GDM1 (cell line): ENCODE data around the gene PCDHAC2.

Experiments used
- DNase-seq: peaks from one replicate; lab custom pipeline; 2025; lab: John Stamatoyannopoulos, UW

PCDHAC2 gene

DNA sequence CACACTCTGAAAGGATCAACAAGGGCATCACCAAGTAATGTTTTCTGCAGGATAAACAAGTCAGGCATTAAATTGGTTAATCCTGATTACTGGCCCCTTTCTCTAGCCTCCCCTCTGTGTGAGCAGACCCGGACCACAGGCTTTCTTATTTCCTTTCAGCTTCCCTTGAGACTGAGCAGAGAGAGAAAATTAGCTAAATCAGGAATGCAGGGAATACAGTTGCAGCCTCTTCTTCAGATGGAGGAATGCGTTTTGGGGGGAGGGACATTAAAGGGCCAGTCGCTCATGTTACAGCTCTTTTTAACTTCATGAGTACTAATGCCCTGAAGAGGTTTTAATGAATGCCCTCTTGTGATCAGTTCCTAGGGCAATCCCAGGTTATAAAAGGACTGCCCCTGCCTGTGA, 19.8 kb downstream of the PCDHAC2 start:
- no peak for DNase-seq

DNA sequence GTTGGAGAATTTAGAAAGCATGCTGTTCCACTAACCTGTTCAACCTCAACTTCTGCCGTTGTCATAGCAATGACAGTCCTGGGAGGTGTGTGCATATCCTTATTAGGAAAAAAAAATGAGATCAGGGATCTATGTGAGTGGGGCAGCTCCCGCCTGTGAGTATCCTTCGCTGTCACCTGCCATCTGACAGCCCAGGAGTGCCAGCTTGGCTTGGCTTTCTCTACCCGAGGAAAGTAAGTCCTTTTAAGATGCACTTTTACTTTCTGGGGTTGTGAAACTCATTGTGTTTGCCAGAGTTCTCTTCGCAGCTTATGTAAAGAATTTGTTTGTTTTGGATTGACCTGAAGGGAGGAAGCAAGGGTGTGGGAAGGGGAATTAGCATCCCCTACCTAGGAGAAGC, 21.8 kb downstream of the PCDHAC2 start:
- no peak for DNase-seq

DNA sequence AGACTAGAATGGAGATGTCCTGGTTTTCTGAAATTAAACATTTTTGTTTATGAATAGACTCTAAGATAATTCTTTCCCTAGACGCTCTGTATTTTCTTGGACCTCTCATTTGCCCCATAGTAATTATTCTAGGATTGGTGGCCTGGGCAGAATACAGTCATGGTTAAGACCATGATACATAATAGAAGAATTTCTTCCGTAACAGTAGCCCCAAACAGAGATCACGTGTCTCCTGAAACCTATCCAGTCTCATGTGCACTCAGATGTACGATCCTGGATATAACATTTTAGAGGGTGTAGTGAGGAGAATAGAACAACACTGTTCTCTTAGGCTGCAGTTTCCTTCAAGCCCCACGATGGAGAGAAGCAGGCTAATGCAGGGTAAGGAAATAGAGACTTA, 22.3 kb downstream of the PCDHAC2 start:
- DNase-seq, result no peak

DNA sequence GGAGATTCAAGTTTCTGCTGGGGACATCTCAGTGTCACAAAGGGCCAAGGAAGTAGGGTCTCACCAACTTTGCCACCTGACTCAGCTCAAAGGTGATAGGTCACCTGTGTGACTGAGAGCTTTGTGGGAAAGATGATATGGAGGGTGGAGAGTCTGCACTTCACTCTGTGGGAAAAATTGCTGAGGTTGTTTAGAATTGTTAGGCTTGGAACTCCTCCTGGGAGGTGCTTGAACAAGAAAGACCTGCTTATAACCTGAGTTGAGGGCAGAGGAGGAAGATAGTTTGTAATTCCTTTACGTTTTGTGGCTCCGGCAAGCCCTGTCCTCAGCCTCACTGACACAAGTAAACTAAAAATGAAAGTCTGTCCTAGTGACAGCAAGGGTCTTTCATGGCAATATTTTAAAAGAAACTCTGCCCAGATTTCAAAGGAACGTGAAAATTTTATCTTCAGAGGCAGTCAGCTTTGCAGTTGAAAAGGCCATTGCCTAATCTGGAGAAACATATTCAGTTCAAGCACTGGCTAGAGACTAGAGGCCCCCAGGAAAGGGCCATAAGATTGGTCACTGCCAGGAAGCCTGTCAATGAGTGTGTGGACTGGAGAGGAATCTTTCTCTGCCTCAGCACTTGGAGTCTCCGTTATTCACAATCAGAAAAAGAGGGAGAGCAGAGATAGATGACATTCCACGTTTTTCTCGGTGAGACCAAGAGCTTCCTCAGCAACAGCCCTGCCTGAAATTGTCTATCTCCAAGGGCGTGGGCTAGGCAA, 23.2 kb downstream of the PCDHAC2 start:
- no peak for DNase-seq

DNA sequence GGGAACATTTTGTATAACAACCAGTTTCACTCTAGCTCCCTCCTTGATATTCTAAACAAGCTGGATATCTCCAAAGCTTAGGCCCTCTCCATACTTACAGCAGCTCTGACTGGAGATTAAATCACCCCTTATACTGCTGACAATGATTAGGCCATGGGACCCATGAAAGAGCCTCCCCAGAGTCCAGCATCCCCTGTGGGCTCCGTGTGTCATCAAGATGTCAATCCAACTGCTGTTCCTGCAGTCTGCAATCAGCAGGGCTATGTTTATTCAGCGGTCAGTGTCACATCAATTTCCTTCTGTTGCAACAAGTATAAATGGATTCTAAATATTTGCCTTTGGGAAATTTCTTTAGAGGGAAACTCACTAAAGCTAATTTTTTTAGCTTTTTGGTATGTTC, 26.6 kb downstream of the PCDHAC2 start:
- DNase-seq, result no peak

DNA sequence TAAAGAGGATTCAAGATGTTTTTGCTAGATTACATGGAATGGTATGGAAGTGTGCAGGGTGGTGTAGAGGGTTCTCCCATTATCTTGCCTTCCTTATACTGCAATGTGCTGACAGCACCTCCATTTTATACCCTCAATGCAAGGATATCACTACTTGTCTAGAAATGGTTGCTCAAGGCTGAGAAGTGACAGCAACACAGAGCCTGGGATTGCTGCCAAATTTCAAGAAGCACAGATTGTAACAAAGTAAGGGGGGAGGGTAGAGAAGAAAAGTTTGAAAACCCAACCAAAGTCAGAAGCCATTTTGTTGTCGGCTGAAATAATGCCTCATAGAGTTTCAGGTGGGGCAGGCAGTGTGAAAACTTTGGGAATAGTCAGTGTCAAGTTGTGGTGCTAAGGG, 29.8 kb downstream of the PCDHAC2 start:
- no peak for DNase-seq

DNA sequence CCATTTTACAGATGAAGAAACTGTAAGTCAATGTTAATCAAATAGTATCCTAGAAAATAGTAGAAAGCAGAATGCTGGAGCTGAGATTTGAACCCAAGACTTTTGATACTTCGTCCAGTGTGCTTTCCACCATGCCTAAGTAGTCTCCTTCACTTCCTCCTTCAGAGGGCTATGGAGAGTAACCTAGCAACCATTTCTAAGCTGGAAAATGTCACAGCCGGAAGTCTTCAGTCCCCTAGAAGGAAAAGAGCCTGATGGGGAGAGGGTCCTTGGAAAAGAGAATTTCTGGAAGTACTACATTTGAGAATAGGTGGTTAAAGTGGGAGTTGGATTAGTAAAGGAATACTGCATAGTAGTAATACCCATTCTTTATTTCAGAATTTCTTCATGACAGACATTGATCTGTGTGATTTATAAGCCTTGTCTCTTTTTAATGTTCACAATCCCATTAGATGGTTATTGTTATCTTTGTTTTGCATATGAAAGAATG, 32.7 kb downstream of the PCDHAC2 start:
- DNase-seq, result no peak

DNA sequence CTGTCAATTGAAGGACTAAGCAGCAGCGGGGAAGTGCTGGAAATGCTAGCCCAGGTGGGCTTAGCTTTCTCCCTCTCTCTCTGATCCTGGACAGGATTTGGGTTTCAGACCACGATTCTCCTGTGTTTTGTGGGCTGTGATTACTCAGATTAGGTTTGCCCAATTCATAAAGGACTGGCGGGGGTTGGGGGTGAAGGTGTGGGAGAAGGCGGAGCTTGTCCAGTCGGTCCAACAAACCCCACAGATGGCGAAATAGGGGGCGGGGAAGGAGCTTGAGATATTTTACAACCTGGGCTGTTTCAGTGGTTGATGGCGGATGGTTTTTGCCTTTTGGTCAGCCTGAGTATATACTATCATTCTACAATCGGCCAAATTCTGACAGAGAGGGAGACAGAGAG, 35.2 kb downstream of the PCDHAC2 start:
- DNase-seq, result no peak

DNA sequence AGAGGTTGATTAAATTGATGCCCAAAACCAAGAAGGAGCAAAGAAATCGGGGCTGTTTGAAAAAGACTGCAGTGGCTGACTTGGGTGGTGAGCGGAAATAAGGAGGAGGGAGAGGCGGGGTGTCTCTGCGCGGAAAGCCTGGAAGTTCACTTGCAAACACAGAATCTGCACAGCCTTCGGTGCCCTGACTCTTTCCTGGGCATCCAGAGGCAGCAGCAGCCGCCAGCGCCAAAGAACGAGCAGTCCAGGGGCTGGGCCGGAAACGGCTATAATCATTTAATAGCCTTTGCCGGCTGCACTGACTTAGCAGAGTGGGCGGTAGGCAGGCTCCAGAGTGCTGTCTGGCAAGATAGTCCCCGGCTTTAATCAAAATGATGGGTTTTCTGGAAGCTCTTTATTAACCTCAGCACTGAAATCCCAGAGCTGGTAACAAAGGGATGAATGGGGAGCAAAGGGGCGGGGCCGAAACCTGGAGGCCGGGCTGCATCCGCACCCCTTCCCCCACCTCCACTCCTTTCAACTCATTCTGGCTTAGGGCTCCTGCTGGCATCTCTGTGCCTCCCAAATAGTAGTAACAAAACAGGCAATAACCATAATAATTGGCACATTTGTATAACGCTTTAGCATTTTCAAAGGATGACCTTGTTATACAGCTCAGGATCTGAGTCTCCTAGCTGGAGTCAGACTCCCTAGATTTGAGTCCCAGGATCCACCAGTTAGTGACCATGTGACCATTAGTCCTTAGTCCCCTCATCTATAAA, 35.7 kb downstream of the PCDHAC2 start:
- DNase-seq, result no peak

DNA sequence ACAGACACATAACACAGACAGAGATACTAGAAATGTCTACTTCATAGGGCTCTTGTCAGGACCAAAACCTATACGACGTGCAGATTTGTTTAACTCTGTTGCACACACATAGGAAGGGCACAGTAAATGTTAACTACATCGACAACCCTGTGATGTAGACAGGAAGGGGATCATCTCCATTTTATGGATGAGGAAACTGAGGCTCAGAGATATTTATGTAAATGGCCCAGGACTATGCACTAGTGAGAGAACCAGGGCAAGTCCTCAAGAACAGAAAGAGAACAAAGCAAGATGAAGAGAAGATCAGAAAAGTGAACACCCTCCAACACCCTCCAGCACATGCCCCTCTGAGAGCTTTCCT, 36.3 kb downstream of the PCDHAC2 start:
- no peak for DNase-seq

DNA sequence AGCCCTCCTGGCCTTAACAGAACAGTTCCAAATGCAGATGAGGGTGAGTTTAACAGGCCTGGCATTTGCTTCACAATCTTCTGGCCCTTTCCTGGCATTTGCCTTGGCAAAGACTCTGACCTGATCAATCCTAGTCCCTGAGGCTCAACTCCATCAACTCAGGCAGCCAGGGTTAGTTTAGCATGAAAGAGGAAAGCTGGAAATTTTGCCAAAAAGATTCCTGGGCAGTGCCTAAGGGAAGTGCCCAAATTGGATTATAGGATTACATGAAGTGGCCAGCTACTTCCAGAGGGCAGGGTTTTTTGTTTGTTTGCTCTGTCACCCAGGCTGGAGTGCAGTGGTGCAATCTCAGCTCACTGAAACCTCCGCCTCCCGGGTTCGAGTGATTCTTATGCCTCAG, 36.8 kb downstream of the PCDHAC2 start:
- DNase-seq, result no peak

DNA sequence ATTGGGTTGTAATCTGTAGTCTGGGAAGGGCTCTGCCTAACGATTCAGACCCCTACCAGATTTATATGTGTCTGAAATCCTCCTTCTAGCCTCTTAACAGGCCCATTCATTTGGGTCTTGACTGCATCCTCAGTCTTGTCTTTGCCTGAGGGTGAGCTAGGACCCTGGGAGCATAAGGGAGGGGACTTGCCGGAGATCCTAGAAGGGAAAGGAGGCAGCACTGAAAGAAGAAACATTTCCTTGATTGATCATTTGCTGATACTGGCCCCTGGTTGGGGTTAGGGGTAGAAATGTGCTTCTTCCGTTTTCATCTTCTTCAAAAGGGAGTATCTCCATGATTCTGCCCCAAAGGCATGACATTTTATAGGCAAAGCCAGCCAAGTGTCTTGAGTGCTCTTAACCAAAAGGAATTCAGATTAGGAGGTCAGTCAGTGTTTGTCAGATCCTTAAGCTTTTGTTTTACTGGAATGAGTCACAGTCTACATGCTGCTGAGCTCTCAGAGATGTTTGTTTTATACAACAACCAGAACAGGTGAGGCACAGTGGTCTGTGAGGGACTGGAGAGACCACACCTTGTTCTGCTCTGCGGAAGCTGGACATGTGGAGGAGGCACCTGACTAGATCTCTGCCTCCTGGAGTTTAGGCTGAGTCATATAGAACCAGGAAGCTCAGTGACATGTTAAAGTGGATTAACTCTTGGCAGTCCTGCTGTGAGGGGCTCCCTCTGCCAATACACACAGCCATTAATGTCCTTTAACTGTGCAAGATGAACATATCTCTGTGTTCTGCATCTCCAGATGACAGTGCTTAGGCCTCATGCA, 37.7 kb downstream of the PCDHAC2 start:
- no peak for DNase-seq

DNA sequence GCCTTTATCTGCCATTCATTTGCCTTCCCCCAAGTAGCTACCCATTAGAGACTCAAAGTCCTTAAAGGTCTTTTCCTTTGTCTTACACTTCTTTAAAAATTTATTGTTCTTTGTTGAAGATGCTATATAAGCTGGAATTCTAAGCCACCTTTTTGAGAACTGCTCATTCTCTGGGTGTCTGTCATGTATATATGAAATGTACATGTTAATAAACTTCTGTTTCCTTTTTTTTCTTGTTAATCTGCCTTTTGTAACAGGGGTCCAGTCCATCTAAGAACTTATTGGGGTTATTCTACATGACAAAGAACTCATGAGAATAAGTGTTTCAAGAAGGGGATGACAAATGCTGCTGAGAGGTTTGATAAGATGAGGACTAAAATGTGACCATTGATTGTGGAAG, 41.5 kb downstream of the PCDHAC2 start:
- DNase-seq, result no peak

DNA sequence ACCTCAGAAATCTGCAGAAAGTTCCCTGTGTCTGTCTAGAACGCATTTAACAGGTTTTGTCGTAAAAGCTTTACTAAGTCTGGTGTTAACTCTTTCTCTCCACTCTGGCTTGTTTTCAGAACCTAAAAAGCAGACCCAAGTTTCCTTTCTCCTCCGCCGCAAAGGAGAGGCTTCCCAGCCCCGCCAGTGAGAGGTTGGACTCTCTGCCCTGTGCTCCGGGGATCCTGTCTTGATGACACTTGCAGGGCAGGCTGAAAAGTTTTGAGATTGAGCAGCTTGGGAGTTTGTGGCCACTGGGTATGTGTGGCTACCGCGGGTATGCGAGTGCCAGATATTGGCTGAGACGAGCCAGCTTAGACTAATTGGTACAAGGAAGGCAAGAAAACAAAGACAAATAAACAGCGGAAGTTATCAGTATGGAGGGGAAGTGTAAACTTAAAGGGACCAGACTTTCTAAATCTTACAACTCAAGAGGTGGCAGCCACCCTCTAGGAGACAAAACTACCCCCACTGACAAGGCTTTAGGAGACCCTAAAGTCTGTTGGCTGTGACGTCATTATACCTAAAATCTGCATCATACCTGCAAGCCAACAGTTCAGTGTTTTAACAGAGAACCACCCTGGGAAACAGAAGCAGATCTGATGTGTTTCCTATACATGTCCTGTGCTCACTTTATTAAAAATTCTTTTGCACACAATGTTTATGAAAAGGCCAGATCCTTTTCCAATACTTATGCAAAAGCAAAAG, 43.9 kb downstream of the PCDHAC2 start:
- no peak for DNase-seq

DNA sequence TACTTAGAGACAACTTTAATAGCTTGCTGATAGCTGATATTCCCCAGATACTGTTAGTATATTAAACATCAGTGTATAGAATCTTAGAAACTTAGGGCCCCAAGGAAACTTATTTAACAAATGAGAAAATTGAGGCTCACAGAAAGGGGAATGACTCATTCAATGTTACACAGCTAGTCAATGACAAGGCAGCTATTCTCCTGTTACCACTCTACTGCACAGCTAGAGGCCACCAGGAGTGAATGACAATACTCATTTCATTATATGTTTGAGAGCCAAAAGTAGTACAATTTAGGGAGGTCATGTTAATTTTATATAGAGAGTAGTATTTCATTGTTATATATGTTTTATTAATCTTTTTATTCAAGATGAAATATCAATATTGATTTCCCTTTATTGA, 51.7 kb downstream of the PCDHAC2 start:
- DNase-seq, result no peak
